Measurements from ENCODE around the gene PYURF.

The PYURF gene, protein sequence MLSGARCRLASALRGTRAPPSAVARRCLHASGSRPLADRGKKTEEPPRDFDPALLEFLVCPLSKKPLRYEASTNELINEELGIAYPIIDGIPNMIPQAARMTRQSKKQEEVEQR

DNA sequence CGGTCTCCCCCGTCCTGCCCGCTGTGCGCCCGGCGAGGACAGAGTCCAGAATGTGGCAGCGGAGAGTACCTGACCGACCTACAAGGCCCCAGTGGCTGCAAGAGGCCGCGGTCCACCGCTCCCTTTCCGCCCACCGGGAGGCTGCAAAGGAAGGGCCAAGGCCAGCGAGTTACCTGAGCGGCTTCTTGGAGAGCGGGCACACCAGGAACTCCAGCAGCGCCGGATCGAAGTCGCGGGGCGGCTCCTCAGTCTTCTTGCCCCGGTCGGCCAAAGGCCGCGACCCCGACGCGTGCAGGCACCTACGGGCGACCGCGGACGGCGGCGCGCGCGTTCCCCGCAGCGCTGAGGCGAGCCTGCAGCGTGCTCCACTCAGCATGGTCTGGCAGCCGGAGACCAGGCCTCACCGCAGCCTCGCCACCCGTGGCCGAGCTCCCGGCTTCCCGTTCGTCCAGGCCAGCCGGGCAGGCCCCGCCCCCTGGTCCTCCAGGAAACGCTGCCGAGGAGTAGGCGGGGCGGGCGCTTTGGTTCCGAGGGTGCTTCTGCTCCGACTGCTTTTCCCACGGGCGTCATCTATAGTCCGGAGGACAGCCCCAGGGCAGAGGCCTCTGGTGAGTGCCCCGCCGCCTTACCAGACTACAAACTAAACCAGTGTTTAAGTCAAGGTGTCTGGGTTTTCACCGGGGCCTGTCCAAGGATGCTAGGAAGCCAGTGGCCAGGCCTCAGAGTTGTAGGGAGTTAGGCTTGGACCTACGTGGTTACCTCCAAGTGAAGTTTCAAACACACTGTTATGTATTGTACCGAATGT is at the start of gene PYURF:
Gene PYURF (minus strand): TSS at position 452 of the 805 bp plus-strand sequence. CDS start 76 bp downstream, at position 376.
- in situ Hi-C loops (cut with MboI; ENCODE audit: low sequenced_read_pairs): loop anchor here (25.0 kb wide), 2 partner anchors 686 to 836 kb away; partner anchors contain the start of gene MEPE

DNA sequence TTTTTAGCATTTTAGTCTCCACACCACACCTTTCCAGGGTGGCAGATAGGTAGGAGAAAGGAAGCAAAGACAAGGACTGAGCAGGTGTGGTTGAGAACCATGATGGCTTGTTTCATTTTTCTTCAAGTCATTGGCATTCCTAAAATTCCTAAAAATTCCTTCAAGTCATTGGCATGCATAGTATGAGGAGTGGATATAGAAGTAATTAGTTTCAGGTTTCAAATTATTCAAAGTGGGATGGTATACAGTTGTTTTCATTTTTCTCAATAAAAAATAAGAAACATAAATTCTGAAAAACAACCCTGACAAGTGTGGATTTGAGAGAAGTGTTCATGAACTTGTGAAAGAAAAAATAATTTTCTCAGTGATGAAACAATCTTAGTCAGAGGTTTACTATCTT is 46.4 kb upstream of the PYURF start:
- in situ Hi-C loops (cut with MboI; ENCODE audit: low sequenced_read_pairs): no loop called here

DNA sequence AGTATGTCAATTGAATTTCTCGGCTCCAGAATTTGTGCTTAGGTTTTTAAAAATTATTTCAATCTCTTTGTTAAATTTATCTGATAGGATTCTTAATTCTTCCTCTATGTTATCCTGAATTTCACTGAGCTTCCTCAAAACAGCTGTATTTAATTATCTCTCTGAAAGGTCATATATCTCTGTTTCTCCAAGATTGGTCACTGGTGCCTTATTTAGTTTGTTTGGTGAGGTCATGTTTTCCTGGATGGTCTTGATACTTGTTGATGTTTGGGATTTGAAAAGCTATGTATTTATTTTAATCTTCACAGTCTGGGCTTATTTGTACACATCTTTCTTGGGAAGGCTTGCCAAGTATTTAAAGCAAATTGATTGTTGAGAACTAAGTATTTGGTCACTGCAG is 44.0 kb upstream of the PYURF start:
- in situ Hi-C loops (cut with MboI; ENCODE audit: low sequenced_read_pairs): no loop called here

DNA sequence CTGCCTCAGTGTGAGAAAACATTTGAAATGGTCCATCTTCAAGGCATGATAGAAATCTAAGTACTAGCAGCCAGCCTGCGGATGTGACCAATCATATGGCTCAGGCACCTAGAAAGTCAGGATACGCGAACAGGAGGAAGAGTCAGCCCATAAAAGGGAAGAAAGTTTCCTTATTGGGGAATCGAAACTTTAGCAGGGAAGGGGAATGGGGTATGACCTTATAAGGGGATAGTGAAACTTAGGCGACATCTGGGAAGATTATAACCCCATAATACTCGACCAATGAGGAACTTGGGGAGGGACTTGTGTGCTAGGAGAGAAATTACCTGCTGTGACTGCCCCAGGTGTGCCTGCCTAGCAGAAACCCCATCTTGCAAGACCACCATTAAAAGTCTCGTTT is 26.2 kb upstream of the PYURF start:
- in situ Hi-C loops (cut with MboI; ENCODE audit: low sequenced_read_pairs): loop anchor here (25.0 kb wide), 1 partner anchor 262 kb away; no protein-coding TSS in a partner anchor

DNA sequence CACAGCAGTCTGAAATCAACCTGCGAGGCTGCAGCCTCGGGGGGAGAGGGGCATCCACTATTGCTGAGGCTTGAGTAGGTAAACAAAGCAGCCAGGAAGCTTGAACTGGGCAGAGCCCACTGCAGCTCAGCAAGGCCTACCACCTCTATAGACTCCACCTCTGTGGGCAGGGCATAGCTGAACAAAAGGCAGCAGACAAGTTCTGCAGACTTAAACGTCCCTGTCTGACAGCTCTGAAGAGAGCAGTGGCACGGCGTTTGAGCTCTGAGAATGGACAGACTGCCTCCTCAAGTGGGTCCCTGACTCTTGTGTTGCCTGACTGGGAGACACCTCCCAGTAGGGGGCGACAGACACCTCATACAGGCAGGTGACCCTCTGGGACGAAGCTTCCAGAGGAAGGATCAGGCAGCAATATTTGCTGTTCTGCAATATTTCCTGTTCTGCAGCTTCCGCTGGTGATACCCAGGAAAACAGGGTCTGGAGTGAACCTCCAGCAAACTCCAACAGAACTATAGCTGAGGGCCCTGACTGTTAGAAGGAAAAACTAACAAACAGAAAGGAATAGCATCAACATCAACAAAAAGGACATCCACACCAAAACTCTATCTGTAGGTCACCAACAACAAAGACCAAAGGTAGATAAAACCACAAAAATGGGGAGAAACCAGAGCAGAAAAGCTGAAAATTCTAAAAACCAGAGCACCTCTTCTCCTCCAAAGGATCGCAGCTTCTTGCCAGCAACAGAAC is 15.9 kb upstream of the PYURF start:
- in situ Hi-C loops (cut with MboI; ENCODE audit: low sequenced_read_pairs): loop anchor here (10.0 to 25.0 kb wide), 2 partner anchors 273 to 485 kb away; no protein-coding TSS in a partner anchor

DNA sequence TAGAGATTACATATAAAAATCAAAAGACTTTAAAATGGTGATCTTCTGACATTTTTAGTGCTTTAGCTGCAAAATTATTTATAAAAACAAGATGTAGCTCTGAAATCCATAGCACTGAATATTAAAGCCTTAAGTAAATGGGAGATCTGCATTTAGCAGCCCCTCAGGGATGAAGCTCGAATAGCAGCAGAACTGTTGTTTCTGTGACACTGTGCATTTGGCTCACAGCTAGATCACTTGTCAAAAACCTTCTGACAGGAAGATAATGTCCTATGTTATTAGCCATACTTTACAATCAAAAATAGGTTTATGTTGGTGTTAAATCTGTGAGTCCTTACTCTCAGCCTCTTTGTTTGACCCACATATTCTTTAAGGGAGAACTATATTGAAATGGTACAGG is 14.1 kb upstream of the PYURF start:
- in situ Hi-C loops (cut with MboI; ENCODE audit: low sequenced_read_pairs): loop anchor here (10.0 to 25.0 kb wide), 2 partner anchors 275 to 487 kb away; no protein-coding TSS in a partner anchor

DNA sequence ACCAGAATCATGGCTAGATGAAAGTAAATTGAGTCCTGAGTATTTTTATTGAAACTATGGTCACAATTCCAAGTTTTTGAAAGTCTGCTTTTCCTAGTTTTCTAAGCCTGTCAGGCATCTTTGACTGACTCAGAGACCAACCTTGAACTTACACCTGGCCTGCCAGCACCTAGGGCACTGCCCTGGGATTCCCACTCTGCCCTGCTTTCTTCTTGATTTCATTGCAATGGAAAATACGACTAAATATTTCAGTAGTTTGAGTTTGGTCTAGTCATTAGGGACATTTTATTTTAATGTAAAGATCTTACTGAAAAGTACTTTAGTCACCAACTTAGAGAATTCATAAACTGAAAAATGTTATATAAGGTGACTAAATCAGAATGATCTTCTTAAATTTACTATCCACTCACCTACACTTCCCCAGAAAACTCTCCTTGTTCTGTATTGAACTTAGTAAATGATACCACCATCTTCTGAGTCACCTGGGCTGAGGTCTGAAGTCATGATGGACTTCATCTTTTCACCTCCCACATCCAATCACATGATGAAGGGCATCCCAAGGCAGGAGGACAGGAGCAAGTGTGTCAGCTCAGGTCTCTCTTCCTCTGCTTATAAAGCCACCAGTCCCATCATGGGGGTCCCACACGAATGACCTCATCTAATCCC is 11.6 kb upstream of the PYURF start:
- in situ Hi-C loops (cut with MboI; ENCODE audit: low sequenced_read_pairs): loop anchor here (10.0 to 25.0 kb wide), 2 partner anchors 277 to 490 kb away; no protein-coding TSS in a partner anchor

DNA sequence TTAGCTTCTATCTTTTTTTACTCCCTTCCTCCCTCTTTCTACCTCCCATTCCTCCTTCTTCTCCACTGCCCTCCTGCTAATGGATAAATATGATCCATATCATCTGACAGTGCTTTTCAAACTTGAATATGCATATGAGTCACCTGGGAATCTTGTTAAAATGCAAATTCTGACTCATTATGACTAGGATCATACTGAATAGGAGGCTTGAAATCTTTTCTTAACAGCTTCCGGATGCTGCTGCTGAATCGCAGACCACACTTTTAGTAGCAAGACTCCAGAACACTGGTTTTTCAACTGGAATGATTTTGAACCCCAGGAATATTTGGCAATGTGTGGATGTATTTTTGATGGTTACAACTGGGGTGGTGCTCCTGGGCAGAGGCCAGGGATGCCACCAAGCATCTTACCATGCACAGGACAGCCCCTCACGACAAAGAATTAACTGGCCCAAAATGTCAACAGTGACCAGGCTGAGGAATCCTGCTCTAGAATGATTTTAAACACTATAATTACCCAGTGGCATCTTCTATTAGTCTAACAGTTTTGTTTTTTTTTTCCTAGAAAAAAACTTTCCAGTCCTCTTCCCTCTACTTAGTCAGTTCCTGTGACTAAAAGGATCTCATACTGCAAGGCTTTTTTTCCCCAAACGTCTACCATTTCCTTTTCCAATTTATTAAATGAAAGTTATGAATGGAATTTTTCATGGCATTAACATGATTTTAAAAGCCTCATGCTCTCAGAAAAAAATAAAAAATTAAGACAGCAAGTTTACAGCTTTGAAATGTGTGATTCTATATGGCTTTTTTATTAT is 10.6 kb upstream of the PYURF start:
- in situ Hi-C loops (cut with MboI; ENCODE audit: low sequenced_read_pairs): loop anchor here (10.0 to 25.0 kb wide), 2 partner anchors 278 to 491 kb away; no protein-coding TSS in a partner anchor

DNA sequence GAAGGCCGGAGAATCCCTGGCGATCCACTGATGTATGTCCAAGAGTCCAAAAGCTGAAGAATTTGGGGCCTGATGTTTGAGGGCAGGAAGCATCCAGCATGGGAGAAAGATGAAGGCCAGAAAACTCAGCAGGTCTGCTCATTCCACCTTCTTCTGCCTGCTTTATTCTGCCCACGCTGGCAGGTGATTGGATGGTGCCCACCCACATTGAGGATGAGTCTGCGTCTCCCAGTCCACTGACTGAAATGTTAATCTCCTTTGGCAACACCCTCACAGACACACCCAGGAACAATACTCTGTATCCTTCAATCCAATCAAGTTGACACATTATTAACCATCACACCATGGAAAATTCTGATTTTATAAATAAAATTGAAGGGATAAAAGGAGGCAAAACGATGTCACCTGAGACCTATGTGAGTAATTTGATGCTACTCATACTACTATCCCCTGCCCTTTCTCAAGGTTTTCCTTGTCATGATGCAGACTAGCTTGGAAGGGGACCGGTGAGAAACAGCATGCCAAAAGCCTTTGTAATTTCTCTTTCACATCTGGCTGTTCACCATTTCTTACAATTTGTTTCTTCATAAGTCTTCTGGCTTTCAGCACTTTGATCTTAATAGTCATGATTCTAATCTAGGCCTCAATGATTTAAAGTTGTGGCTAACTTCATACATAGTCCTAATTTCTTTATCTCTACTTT is 9.7 kb upstream of the PYURF start:
- in situ Hi-C loops (cut with MboI; ENCODE audit: low sequenced_read_pairs): loop anchor here (10.0 to 25.0 kb wide), 2 partner anchors 279 to 492 kb away; no protein-coding TSS in a partner anchor

DNA sequence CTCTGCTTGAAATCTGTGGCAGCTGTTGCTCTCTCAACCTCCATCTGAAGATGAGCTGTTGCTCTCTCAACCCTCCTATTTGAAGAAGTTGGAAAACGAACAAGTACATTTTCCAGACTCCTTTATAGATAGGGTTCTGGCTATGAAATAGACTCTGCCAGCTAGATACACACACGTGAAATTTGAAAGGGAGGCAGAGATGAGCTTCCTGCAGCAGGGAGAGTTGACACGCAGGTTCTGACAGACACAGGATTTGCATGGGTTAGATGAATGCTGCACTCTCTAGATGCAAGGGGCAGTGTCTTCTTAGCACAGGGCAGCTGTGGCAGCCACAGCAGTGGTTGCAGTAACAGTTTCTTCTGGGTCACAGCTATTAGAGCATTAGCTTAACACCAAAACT is 8.0 kb upstream of the PYURF start:
- in situ Hi-C loops (cut with MboI; ENCODE audit: low sequenced_read_pairs): loop anchor here (10.0 to 25.0 kb wide), 2 partner anchors 281 to 493 kb away; no protein-coding TSS in a partner anchor

DNA sequence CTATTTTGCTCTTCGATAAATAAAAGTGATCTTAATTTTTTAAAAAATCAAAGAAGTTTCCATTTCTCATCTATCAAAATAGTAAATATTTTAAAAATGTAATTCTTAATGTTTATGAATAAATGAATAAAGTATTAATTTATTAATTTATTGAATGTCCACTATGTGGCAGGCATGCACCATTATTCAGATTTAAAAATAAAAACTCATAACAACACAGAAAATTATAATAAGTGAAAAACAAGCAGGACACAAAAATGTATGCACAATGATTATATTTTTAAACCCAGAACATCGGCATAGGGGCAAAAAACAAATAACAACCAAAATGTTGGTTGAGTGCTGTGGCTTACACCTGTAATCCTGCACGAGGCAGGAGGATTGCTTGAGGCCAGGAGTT is 5.3 kb upstream of the PYURF start:
- in situ Hi-C loops (cut with MboI; ENCODE audit: low sequenced_read_pairs): loop anchor here (25.0 kb wide), 1 partner anchor 283 kb away; no protein-coding TSS in a partner anchor

DNA sequence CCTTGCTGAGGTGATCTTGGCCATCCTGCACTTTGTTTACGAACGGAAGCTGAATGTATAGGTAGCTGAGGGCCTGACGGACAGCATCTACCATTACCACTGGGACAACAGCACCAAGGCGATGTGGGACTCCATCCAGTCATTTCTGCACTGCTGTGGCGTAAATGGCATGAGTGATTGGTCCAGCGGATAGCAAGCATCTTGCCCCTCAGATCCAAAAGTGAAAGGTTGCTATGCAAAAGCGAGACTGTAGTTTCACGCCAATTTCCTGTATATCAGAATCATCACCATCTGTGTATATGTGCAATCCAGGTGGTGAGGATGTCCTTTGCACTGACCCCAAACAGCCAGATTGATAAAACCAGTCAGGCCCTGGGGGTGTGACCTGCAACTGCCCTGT is 4.2 kb upstream of the PYURF start:
- in situ Hi-C loops (cut with MboI; ENCODE audit: low sequenced_read_pairs): loop anchor here (25.0 kb wide), 1 partner anchor 285 kb away; no protein-coding TSS in a partner anchor

DNA sequence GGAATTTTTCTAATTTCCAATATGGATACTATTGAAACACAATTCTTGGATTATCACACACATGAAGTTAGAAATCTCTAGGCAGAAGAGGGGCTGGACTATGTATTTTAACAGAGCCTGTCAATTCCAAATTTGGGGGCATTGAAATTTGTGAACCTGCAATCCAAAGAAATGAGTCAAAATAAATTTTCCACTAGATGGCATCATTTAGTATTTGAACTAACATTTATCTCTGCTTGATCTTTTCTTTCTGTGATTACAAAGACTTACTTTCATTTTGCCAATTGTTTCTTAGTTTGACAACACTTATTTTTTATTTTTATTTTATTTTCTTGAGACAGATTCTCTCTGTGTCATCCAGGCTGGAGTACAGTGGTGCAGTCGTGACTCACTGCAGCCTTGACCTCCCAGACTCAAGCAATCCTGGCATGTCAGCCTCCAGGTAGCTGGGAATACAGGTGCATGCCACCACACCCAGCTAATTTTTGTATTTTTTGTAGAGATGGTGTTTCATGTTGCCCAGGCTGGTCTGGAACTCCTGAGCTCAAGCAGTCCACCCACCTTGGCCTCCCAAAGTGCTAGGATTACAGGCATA is 2.7 kb upstream of the PYURF start:
- in situ Hi-C loops (cut with MboI; ENCODE audit: low sequenced_read_pairs): loop anchor here (25.0 kb wide), 1 partner anchor 286 kb away; no protein-coding TSS in a partner anchor

DNA sequence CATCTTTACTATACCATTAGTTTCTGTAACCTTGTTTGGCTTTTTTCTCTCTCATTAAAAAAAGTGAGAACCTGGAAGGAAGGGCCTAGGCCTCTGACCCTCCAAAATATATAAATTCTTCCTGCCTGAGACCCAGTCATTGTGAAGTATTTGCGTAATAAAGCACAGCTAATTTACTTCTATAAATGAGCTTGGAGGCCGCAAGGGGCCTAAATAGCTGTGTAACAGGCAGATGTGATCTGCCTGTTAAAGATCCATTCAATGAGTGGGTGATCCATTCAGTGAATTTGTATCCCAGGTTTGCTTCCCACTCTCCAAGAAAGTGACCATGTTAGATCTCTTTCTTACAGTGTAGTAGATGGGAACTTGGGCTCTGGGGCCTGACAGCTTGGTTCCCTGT is 595 bp upstream of the PYURF start:
- in situ Hi-C loops (cut with MboI; ENCODE audit: low sequenced_read_pairs): loop anchor here (25.0 kb wide), 2 partner anchors 687 to 837 kb away; partner anchors contain the start of gene MEPE

DNA sequence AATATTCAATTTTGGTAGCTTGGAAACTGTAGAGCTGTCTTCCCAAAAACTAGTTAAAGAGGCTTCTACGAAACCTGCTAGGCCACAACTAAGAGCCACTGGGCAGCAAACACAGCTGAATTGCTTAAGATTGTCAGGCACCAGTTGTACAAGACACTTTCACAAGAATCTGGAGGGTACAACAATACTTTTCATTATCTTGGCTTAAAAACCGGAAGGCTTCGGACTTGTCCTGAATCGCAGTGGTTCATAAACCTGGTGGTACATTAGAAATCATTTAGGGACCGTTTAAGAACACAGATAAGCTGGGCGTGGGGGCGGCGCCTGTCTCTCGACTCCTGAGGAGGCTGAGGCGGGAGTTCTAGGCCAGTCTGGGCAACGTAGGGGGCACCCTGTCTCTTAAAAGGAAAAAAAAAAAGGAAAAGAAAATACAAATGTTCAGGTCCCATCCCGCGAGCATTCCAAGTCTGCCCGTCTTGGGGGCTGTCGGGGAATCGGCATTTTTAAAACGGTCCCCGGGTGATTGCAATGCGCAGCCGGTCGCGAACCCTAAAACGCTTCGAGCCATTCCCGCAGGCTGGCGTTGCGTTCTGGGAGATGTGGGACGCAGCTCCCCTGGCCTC is 763 bp downstream of the PYURF start:
- in situ Hi-C loops (cut with MboI; ENCODE audit: low sequenced_read_pairs): loop anchor here (25.0 kb wide), 2 partner anchors 686 to 836 kb away; partner anchors contain the start of gene MEPE

DNA sequence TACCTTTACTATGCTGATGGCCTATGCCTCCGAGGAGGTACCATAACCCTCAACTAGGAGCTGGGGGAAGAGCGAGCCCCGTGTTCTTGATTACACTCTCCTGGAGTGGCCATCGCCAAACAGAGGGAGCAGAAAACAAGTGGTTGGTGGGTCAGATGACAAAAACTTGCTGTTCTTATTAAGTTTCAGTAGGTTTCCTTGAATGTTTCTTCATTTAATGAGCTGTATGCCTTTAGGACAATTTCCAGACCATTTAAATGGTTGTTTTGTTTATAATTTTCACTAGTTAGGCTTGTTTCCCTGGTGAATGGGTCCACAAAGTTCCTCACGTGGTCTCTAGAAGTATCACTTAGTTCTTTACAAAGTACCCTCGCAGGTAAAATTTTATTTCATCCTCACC is 4.7 kb downstream of the PYURF start:
- in situ Hi-C loops (cut with MboI; ENCODE audit: low sequenced_read_pairs): loop anchor here (5.0 to 25.0 kb wide), 5 partner anchors 144 to 832 kb away; partner anchors contain the start of genes HERC6 and MEPE

DNA sequence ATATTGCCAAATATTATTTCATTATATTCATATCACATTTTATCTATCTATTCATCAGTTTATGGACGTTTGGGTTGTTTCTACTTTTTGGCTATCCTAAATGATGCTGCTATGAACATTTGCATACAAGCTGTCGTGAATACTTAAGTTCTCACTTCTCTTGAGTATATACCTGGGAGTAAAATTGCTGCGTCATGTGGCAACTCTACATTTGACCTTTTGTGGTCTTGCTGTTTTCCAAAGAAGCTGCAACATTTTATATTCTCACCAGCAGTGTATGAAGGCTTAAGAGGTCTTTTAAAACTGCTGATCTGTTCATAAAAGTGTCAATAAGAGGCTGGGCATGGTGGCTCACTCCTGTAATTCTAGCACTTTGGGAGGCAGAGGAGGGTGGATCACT is 5.8 kb downstream of the PYURF start:
- in situ Hi-C loops (cut with MboI; ENCODE audit: low sequenced_read_pairs): loop anchor here (5.0 to 25.0 kb wide), 5 partner anchors 143 to 831 kb away; partner anchors contain the start of genes HERC6 and MEPE

DNA sequence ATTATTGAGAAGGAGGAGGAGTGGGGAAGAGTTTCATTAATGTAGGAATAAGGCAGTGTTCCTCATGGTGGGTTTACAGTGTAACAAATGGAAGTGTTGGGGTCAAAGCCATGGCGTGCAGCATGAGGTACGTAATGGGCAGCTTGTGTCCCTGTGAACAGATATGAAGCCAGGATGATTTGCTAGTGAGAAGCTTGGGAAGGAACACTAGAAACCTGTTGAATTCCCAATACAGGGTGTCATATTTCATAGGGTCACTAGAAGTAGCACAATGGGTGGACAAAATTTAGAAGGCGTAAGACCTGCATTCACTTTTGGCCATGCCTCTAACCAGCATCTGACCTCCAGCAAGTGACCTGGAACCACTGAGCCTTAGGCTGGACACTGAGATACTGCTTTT is 6.8 kb downstream of the PYURF start:
- in situ Hi-C loops (cut with MboI; ENCODE audit: low sequenced_read_pairs): loop anchor here (5.0 to 25.0 kb wide), 5 partner anchors 142 to 829 kb away; partner anchors contain the start of genes HERC6 and MEPE
